IgD-negative memory B cell (primary cell): ENCODE data around the gene PLEKHH1. TPM values are rescaled to one million over a fixed set of nuclear protein-coding genes. Genes with fewer than 3 reads are reported as not detected.

Source experiments
- H3K27ac Mint-ChIP-seq, 3 donors: one replicate each; pipeline ENCODE4 v1.8.0; 2020 to 2022; ENCODE audit warnings: mild to moderate bottlenecking in 3 of 3, mixed read lengths in 3 of 3, moderate library complexity in 1 of 3
- H3K27me3 Mint-ChIP-seq: one replicate; pipeline ENCODE4 v1.8.0; 2021; ENCODE audit warnings: mixed read lengths
- H3K36me3 Mint-ChIP-seq: one replicate; pipeline ENCODE4 v1.8.0; 2020; ENCODE audit warnings: mild to moderate bottlenecking, mixed read lengths
- H3K4me1 Mint-ChIP-seq, 3 donors: one replicate each; pipeline ENCODE4 v1.8.0; 2020 to 2022; ENCODE audit warnings: mixed read lengths in 3 of 3, mild to moderate bottlenecking in 1 of 3
- H3K4me3 Mint-ChIP-seq, 4 donors: one replicate each; pipeline ENCODE4 v1.8.0; 2020 to 2022; ENCODE audit warnings: mild to moderate bottlenecking in 4 of 4, mixed read lengths in 4 of 4, moderate library complexity in 3 of 4
- H3K9me3 Mint-ChIP-seq, 3 donors: one replicate each; pipeline ENCODE4 v1.8.0; 2020 to 2021; ENCODE audit warnings: mixed read lengths in 3 of 3, mild to moderate bottlenecking in 1 of 3
- polyA plus RNA-seq: library from polyadenylated mRNA; unstranded; fragments of 300-500 nt; fragmentation: Illumina TruSeq; gene quantifications from one replicate; pipeline ENCODE4 v1.2.3, GENCODE V29; 2021

The PLEKHH1 gene
- polyA plus RNA-seq, 1 donor from 2014 or later: not detected

GRCh38 chr14:67556671-67557070, 23.6 kb downstream of the PLEKHH1 start:
- H3K36me3 Mint-ChIP-seq: peaks cover 3% of the 10 kb centered on the region
- H3K9me3 Mint-ChIP-seq: no peaks in the 10 kb centered on the region
- no peak overlapping the region for H3K4me3 Mint-ChIP-seq
- H3K4me1 Mint-ChIP-seq: no peaks in the 10 kb centered on the region
- H3K27me3 Mint-ChIP-seq: no peaks in the 10 kb centered on the region
- no peak overlapping the region for H3K27ac Mint-ChIP-seq

- Mint-ChIP-seq H3K9me3 (no peaks in the 10 kb centered on the region), H3K36me3 (peaks cover 3% of the 10 kb centered on the region), H3K27me3 (no peaks in the 10 kb centered on the region), H3K27ac (no peak overlapping the region), H3K4me3 (no peak overlapping the region), H3K4me1 (no peaks in the 10 kb centered on the region)
Observed at GRCh38 chr14:67557118-67557517, 24.0 kb downstream of the PLEKHH1 start.

GRCh38 chr14:67557656-67558055, 24.6 kb downstream of the PLEKHH1 start:
- Mint-ChIP-seq H3K9me3 (no peaks in the 10 kb centered on the region), H3K27ac (no peak overlapping the region), H3K4me3 (no peak overlapping the region), H3K36me3 (peaks cover 3% of the 10 kb centered on the region), H3K27me3 (no peaks in the 10 kb centered on the region), H3K4me1 (no peaks in the 10 kb centered on the region)

- H3K27ac Mint-ChIP-seq: no peak overlapping the region
- H3K4me1 Mint-ChIP-seq: peaks cover 0 to 2% (median 0%) of the 10 kb centered on the region in 3 donors
- no peaks in the 10 kb centered on the region for H3K27me3 Mint-ChIP-seq
- no peaks in the 10 kb centered on the region for H3K9me3 Mint-ChIP-seq
- H3K36me3 Mint-ChIP-seq: no peaks in the 10 kb centered on the region
- H3K4me3 Mint-ChIP-seq: no peak overlapping the region
Observed at GRCh38 chr14:67559639-67560038, 26.5 kb downstream of the PLEKHH1 start.

- no peak overlapping the region for H3K27ac Mint-ChIP-seq
- no peaks in the 10 kb centered on the region for H3K27me3 Mint-ChIP-seq
- no peaks in the 10 kb centered on the region for H3K36me3 Mint-ChIP-seq
- no peaks in the 10 kb centered on the region for H3K9me3 Mint-ChIP-seq
- peaks cover 0 to 2% (median 0%) of the 10 kb centered on the region in 3 donors for H3K4me1 Mint-ChIP-seq
- H3K4me3 Mint-ChIP-seq: no peak overlapping the region
Observed at GRCh38 chr14:67562025-67562775, 29.1 kb downstream of the PLEKHH1 start.

GRCh38 chr14:67562776-67563150, 29.7 kb downstream of the PLEKHH1 start:
- Mint-ChIP-seq H3K9me3 (no peaks in the 10 kb centered on the region), H3K4me3 (no peak overlapping the region), H3K36me3 (no peaks in the 10 kb centered on the region), H3K4me1 (peaks cover 0 to 2% (median 0%) of the 10 kb centered on the region in 3 donors), H3K27ac (no peak overlapping the region), H3K27me3 (peaks cover 2% of the 10 kb centered on the region)

- Mint-ChIP-seq H3K9me3 (no peaks in the 10 kb centered on the region), H3K27ac (peak overlapping the region in 1 of 3 donors; percentile 6), H3K4me3 (peak overlapping the region in 1 of 4 donors; percentile 31), H3K27me3 (peaks cover 2% of the 10 kb centered on the region), H3K36me3 (no peaks in the 10 kb centered on the region), H3K4me1 (peaks cover 0 to 2% (median 0%) of the 10 kb centered on the region in 3 donors)
Observed at GRCh38 chr14:67564236-67564635, 31.1 kb downstream of the PLEKHH1 start.

- Mint-ChIP-seq H3K27me3 (peaks cover 4% of the 10 kb centered on the region), H3K36me3 (no peaks in the 10 kb centered on the region), H3K9me3 (no peaks in the 10 kb centered on the region), H3K27ac (no peak overlapping the region), H3K4me3 (no peak overlapping the region), H3K4me1 (peaks cover 0 to 6% (median 0%) of the 10 kb centered on the region in 3 donors)
Observed at GRCh38 chr14:67566908-67567307, 33.8 kb downstream of the PLEKHH1 start.

GRCh38 chr14:67567654-67568053, 34.6 kb downstream of the PLEKHH1 start:
- peaks cover 4% of the 10 kb centered on the region for H3K27me3 Mint-ChIP-seq
- no peaks in the 10 kb centered on the region for H3K9me3 Mint-ChIP-seq
- no peak overlapping the region for H3K27ac Mint-ChIP-seq
- no peaks in the 10 kb centered on the region for H3K36me3 Mint-ChIP-seq
- H3K4me3 Mint-ChIP-seq: no peak overlapping the region
- H3K4me1 Mint-ChIP-seq: peaks cover 0 to 6% (median 0%) of the 10 kb centered on the region in 3 donors

GRCh38 chr14:67569011-67569650, 36.0 kb downstream of the PLEKHH1 start:
- Mint-ChIP-seq H3K36me3 (no peaks in the 10 kb centered on the region), H3K9me3 (no peaks in the 10 kb centered on the region), H3K4me1 (peaks cover 0 to 6% (median 0%) of the 10 kb centered on the region in 3 donors), H3K27me3 (peaks cover 4% of the 10 kb centered on the region), H3K27ac (no peak overlapping the region), H3K4me3 (no peak overlapping the region)

- Mint-ChIP-seq H3K27me3 (peaks cover 4% of the 10 kb centered on the region), H3K36me3 (no peaks in the 10 kb centered on the region), H3K4me1 (peaks cover 0 to 3% (median 0%) of the 10 kb centered on the region in 3 donors), H3K9me3 (no peaks in the 10 kb centered on the region), H3K27ac (no peak overlapping the region), H3K4me3 (no peak overlapping the region)
Observed at GRCh38 chr14:67569651-67570290, 36.7 kb downstream of the PLEKHH1 start.

GRCh38 chr14:67570453-67570852, 37.4 kb downstream of the PLEKHH1 start:
- H3K4me1 Mint-ChIP-seq: peaks cover 0 to 3% (median 0%) of the 10 kb centered on the region in 3 donors
- no peak overlapping the region for H3K4me3 Mint-ChIP-seq
- H3K9me3 Mint-ChIP-seq: no peaks in the 10 kb centered on the region
- H3K27me3 Mint-ChIP-seq: peaks cover 4% of the 10 kb centered on the region
- no peaks in the 10 kb centered on the region for H3K36me3 Mint-ChIP-seq
- no peak overlapping the region for H3K27ac Mint-ChIP-seq

GRCh38 chr14:67571275-67571990, 38.3 kb downstream of the PLEKHH1 start:
- Mint-ChIP-seq H3K27ac (no peak overlapping the region), H3K27me3 (peaks cover 4% of the 10 kb centered on the region)

GRCh38 chr14:67571991-67572323, 38.9 kb downstream of the PLEKHH1 start:
- no peak overlapping the region for H3K4me3 Mint-ChIP-seq
- peaks cover 4% of the 10 kb centered on the region for H3K27me3 Mint-ChIP-seq
- peaks cover 0 to 3% (median 0%) of the 10 kb centered on the region in 3 donors for H3K4me1 Mint-ChIP-seq
- H3K27ac Mint-ChIP-seq: no peak overlapping the region
- H3K9me3 Mint-ChIP-seq: no peaks in the 10 kb centered on the region
- no peaks in the 10 kb centered on the region for H3K36me3 Mint-ChIP-seq

More at GRCh38 chr14:67571275-67571990, 38.3 kb downstream of the PLEKHH1 start:
- Mint-ChIP-seq H3K4me1 (peaks cover 0 to 3% (median 0%) of the 10 kb centered on the region in 3 donors), H3K9me3 (no peaks in the 10 kb centered on the region), H3K4me3 (no peak overlapping the region), H3K36me3 (no peaks in the 10 kb centered on the region)

- peaks cover 1% of the 10 kb centered on the region for H3K27me3 Mint-ChIP-seq
- H3K4me1 Mint-ChIP-seq: peaks cover 0 to 3% (median 0%) of the 10 kb centered on the region in 3 donors
- peak overlapping the region in 1 of 3 donors; percentile 71 for H3K27ac Mint-ChIP-seq
- no peak overlapping the region for H3K4me3 Mint-ChIP-seq
- no peaks in the 10 kb centered on the region for H3K9me3 Mint-ChIP-seq
- H3K36me3 Mint-ChIP-seq: no peaks in the 10 kb centered on the region
Observed at GRCh38 chr14:67572608-67573007, 39.5 kb downstream of the PLEKHH1 start.
